Stimulated activated CD8-positive, alpha-beta memory T cell treated with anti-CD3 and anti-CD28 coated beads, Interleukin-7, amount 100 ng/mL, for 4 hours (primary cell): ENCODE results near the gene MME.
"Not testable (repeated sequence)": the region's sequence is repeated elsewhere in the genome, so short reads cannot be mapped to it uniquely, and the experiment has no call there.

Experiments used
- DNase-seq, 2 donors: peaks; one replicate each; pipeline ENCODE4 v3.0.0-alpha.2; 2020; ENCODE audit warnings: low read depth in 2 of 2

Gene MME

GRCh38 chr3:155192957-155193746, 113.0 kb downstream of the MME start:
- no peak for DNase-seq

- no peak for DNase-seq
Measured at GRCh38 chr3:155193868-155194267, 113.7 kb downstream of the MME start.

- DNase-seq = no peak
Measured at GRCh38 chr3:155194973-155195957, 115.1 kb downstream of the MME start.

GRCh38 chr3:155196131-155197021, 116.3 kb downstream of the MME start:
- DNase-seq = no peak

- DNase-seq = no peak
Measured at GRCh38 chr3:155197786-155198185, 117.7 kb downstream of the MME start.

- DNase-seq = no peak
Measured at GRCh38 chr3:155202626-155203025, 122.5 kb downstream of the MME start.

- no peak for DNase-seq
Measured at GRCh38 chr3:155204851-155205250, 124.7 kb downstream of the MME start.

- no peak for DNase-seq
Measured at GRCh38 chr3:155208183-155208800, 128.2 kb downstream of the MME start.

- no peak for DNase-seq
Measured at GRCh38 chr3:155210736-155211135, 130.6 kb downstream of the MME start.

- no peak for DNase-seq
Measured at GRCh38 chr3:155211266-155211665, 131.1 kb downstream of the MME start.

GRCh38 chr3:155211940-155212339, 131.8 kb downstream of the MME start:
- DNase-seq = no peak

- DNase-seq = not testable (repeated sequence)
Measured at GRCh38 chr3:155216007-155216406, 135.9 kb downstream of the MME start.

- no peak for DNase-seq
Measured at GRCh38 chr3:155217591-155217990, 137.5 kb downstream of the MME start.

- DNase-seq = no peak
Measured at GRCh38 chr3:155218462-155218861, 138.3 kb downstream of the MME start.

- DNase-seq = no peak
Measured at GRCh38 chr3:155219106-155219505, 139.0 kb downstream of the MME start.

GRCh38 chr3:155225417-155225816, 145.3 kb downstream of the MME start:
- no peak for DNase-seq

GRCh38 chr3:155227141-155227540, 147.0 kb downstream of the MME start:
- no peak for DNase-seq

GRCh38 chr3:155228676-155229075, 148.6 kb downstream of the MME start:
- DNase-seq = no peak

GRCh38 chr3:155229086-155229485, 149.0 kb downstream of the MME start:
- no peak for DNase-seq

GRCh38 chr3:155230382-155230781, 150.3 kb downstream of the MME start:
- no peak for DNase-seq

GRCh38 chr3:155231792-155232191, 151.7 kb downstream of the MME start:
- DNase-seq = no peak
